ENCODE measurements around the gene TOM1L2.
"Not testable (repeated sequence)": the region's sequence is repeated elsewhere in the genome, so short reads cannot be mapped to it uniquely, and the experiment has no call there.

Gene TOM1L2

GRCh38 chr17:17971431-17972125 lies 622 bp downstream of the TOM1L2 start:
- no peak for DNase-seq (ENCODE audit: low read depth, low spot score)

GRCh38 chr17:17970699-17971430 lies 1.3 kb downstream of the TOM1L2 start:
- no peak for DNase-seq (ENCODE audit: low read depth, low spot score)

DNA sequence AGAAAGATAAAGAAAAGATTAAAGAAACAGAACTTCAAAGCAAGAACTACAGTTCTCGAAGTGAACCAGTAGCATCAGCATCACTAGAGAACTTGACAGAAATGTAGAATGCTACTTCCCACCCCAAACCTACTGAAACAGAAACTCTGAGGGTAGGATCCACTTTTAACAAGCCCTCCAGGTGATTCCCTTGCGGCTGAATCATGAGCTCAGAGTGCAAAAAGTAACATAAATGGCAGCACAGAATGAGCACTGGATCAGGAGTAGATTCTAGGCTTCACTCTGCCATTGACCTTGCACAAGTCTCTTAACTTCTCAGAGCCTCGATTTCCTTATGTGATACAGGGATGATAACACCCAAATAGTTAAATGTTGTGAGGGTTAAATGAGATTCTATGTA lies 5.8 kb downstream of the TOM1L2 start:
- DNase-seq (ENCODE audit: low read depth, low spot score): no peak

DNA sequence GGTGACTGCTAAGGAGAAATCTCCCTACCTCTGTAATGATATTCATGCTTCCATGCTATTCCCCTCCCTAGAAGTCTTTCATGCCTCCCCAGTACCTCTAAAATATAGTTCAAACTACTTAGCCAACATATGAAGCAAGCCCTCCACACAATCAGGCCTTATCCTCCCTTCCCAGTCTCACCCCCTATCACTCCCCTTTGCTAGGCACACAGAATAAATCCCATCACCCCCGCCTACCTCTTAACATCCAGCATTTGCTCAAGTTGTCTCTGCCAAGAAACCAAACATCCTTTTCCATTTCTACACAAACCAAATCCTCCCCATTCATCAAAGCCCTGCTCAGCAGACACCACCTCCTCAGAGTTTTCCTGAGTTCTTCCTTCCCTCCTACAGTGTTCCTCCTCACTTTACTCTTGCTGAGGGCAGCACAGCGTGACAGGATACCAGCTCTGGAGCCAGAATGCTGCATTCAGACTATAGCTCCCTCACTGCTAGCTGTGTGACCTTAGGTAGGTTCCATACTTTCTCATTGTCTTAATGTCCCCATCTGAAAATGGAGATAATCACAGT lies 7.0 kb downstream of the TOM1L2 start:
- no peak for DNase-seq (ENCODE audit: low read depth, low spot score)

DNA sequence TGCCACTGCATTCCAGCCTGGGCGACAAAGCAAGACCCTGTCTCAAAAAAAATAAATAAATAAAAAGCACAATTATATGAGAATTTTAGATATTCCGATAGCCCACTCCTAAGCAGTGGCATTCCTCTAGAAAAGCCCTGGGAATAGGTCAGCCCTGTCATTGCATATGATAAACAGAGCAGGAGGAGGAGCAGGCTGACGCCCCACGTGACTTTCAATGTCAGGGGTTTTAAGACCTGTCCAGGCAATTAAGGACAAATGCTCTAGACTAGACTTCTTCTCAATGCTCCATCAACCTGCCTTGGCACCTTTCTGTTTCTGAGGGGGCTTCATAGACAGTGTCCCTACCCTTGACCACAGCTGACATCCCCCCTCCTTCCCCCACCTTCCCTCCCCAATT lies 7.5 kb downstream of the TOM1L2 start:
- DNase-seq (ENCODE audit: low read depth, low spot score): no peak

- no peak for DNase-seq (ENCODE audit: low read depth, low spot score)
These were observed 8.3 kb downstream of the TOM1L2 start for GRCh38 chr17:17963694-17964436.

GRCh38 chr17:17963066-17963465 lies 9.1 kb downstream of the TOM1L2 start:
- DNase-seq (ENCODE audit: low read depth, low spot score): no peak

GRCh38 chr17:17960500-17961030 lies 11.6 kb downstream of the TOM1L2 start:
- DNase-seq (ENCODE audit: low read depth, low spot score): no peak

GRCh38 chr17:17959520-17960361 lies 12.5 kb downstream of the TOM1L2 start:
- DNase-seq (ENCODE audit: low read depth, low spot score): no peak

DNA sequence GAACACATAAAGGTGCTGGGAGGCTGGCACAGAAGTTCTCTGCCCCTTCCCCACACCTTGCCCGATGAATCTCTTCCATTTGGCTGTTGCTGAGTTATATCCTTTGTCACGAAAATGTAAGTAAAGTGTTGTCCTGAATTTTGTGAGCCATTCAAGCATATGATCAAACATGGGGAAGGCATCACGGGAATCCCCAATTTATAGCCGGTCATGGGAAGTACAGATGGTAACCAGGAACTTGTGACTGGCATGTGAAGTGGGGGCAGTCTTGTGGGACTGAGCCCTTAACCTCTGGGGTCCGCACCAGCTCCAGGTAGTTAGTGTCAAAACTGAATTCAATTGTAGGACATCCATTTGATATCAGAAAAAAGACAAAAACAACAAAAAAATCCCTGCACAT lies 13.2 kb downstream of the TOM1L2 start:
- no peak for DNase-seq (ENCODE audit: low read depth, low spot score)

DNA sequence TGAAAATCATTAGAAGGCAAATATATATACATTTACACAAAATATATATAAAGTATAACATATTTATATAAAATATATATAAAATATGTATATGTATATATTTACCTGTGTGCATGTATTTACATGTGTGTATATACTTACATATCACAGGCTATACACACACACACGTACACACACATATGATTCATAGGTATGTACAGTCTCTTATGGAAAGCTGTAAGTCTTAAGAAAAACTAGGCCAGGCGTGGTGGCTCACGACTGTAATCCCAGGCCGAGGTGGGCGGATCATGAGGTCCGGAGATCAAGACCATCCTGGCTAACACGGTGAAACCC lies 14.7 kb downstream of the TOM1L2 start:
- no peak for DNase-seq (ENCODE audit: low read depth, low spot score)

DNA sequence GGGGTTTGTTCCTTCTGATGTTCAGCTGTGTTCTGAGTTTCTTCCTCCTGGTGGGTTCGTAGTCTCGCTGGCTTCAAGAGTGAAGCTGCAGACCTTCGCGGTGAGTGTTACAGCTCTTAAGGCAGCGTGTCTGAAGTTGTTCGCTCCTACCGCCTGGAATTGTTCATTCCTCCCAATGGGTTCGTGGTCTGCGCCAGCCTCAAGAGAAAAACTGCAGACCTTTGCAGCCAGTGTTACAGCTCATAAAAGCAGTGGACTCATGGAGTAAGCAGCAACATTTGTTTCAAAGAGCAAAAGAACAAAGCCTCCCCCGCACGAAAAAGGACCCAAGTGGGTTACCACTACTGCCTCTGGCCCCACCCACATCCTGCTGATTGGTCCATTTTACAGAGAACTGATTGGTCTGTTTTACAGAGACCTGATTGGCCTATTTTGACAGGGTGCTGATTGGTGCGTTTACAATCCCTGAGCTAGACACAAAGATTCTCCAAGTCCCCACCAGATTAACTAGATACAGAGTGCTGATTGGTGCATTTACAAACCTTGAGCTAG lies 16.3 kb downstream of the TOM1L2 start:
- DNase-seq (ENCODE audit: low read depth, low spot score): not testable (repeated sequence)

DNA sequence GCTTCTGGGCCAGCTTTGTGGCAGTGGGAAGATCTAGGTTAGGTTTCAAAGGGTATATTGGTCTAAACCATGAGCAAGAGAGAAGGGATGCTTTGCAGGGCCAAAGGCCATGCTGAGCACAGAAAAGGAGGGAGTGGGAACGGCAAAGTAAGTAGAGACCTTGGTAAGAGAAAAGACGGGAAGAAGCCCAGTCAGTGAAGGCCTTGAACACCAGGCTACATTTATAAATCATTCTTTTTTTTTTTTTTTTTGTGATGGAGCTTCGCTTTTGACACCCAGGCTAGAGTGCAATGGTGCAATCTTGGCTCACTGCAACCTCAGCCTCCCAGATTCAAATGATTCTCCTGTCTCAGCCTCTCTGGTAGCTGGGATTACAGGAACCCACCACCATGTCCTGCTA lies 18.1 kb downstream of the TOM1L2 start:
- no peak for DNase-seq (ENCODE audit: low read depth, low spot score)

DNA sequence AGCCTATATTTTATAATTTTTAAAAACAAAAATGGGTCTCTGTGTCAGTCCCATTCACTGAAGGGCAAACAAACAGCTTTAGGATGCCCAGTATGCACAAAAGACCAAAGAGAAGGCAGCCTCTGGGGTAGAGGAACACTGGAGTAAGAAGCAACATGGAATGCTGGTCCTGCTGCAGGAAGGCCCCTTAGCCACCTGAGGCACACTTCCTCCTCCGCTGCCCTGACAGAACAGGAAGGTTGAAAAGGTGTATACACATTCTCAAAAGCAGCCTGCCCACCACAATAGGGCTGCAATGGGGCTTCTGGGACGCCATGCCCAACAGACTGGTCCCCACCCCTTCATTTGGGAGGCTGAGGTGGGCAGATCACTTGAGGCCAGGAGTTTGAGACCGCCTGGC lies 19.5 kb downstream of the TOM1L2 start:
- DNase-seq (ENCODE audit: low read depth, low spot score): no peak

GRCh38 chr17:17951524-17951923 lies 20.7 kb downstream of the TOM1L2 start:
- no peak for DNase-seq (ENCODE audit: low read depth, low spot score)

- no peak for DNase-seq (ENCODE audit: low read depth, low spot score)
These were observed 21.4 kb downstream of the TOM1L2 start for GRCh38 chr17:17950806-17951205.

DNA sequence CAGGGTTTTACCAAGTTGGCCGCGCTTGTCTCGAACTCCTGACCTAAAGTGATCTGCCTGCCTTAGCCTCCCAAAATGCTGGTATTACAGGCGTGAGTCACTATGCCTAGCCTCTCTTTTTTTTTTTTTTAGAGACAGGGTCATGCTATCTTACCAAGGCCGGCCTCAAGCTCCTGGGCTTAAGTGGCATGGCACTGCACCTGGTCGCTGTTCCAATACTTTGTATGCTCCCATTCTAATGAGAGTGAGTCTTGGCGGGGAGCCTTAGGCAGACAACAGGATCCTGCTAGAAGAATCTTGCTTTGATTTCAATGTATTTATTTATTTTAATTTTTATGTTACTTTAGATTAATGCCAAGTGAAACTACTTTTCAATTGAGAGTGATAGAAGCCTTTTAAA lies 21.9 kb downstream of the TOM1L2 start:
- DNase-seq (ENCODE audit: low read depth, low spot score): no peak

- DNase-seq (ENCODE audit: low read depth, low spot score): no peak
These were observed 24.2 kb downstream of the TOM1L2 start for GRCh38 chr17:17947966-17948365.

- DNase-seq (ENCODE audit: low read depth, low spot score): no peak
These were observed 24.9 kb downstream of the TOM1L2 start for GRCh38 chr17:17947309-17947708.

DNA sequence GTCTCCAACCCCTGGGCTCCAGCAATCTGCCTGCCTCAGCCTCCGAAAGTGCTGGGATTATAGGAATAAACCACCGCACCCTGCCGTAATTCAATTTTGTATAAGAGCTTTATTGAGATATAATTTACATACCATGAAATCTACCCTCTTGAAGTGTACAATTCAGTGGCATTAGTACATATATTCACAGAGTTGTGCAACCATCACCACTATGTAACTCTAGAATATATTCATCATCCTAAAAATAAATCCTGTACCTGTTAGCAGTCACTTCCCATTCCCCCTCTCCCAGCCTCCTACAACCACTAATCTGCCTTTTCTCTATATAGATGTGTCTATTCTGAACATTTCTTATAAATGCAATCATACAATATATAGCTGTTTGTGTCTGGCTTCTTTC lies 26.1 kb downstream of the TOM1L2 start:
- no peak for DNase-seq (ENCODE audit: low read depth, low spot score)

DNA sequence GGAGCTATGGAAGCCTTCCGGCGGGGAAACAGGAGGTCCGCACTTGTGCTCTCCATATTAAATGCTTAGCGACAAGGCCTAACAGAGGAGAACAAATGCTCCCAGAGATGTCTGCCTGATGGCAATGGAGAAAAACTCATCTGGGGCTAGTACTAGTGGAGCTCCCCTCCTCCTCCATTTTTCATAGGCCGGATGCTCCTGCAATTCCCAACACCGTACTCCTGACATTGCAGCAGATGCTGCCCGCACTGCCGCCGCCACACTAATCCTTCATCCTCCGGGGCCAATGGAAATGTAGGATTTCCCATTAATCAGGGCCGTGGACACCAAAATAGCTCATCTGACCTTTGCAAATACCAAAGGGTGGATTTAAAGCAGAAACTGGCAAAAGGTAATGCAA lies 27.5 kb downstream of the TOM1L2 start:
- no peak for DNase-seq (ENCODE audit: low read depth, low spot score)

All from iPS DF 19.7 (cell line).